Hematopoietic multipotent progenitor cell (in vitro differentiated cells): ENCODE data around the gene AARS2. TPM values are rescaled to one million over a fixed set of nuclear protein-coding genes. Genes with fewer than 3 reads are reported as not detected.

Source experiments
- DNase-seq, 3 donors: peaks; one replicate each; pipeline ENCODE4 v3.0.0-alpha.2; 2011 to 2015; ENCODE audit warnings: low read depth in 2 of 3, low spot score in 2 of 3
- total RNA-seq: library from RNA; depleted of rRNA; stranded (reverse); fragments of >200 nt; gene quantifications from one replicate; pipeline ENCODE4 v1.2.3, GENCODE V29; 2012

Gene AARS2
- total RNA-seq, 1 donor: 19.9 TPM

DNA sequence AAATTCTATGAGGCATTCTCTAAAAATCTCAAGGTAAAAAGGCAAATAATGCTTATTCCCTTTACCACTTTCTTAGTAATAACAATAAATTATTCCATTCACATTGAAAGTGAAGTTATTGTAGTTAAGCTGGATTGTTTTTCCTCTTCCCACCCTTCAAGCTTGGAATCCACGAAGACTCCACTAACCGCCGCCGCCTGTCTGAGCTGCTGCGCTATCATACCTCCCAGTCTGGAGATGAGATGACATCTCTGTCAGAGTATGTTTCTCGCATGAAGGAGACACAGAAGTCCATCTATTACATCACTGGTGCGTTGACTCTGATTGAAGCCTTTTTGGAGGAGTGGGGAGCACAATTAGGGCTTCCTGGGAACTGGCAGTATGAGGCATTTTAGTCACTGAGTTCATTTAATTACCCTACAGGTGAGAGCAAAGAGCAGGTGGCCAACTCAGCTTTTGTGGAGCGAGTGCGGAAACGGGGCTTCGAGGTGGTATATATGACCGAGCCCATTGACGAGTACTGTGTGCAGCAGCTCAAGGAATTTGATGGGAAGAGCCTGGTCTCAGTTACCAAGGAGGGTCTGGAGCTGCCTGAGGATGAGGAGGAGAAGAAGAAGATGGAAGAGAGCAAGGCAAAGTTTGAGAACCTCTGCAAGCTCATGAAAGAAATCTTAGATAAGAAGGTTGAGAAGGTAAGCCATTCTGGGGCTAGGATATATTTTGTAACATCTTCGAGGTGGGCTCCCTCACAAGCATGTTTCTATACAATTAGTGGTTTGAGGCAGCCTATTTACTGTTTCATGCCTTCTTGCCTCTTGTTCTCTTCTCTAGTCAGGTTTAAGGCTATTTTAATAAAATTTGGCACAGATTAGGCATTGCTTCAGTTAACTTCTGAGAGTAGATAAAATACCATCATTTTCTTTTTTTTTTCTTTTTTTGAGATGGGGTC, 61.3 kb downstream of the AARS2 start:
- DNase-seq: no peak

DNA sequence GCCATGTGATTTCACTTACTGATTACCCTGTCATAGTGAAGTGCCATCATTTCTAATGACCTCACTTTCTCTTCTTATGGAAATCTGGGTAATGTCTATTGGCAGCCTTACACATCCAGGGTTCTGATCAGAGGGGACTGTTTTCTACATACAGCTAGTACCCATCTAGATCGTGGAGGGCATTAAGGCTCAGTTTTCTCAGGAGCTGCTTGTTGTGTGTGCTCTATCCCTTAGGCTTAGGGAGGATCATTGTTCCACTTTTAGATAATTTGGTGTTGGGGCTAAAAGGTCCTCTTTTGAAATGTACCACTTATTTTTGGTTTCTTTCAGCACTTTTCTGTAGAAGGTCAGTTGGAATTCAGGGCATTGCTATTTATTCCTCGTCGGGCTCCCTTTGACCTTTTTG, 62.4 kb downstream of the AARS2 start:
- no peak for DNase-seq

DNA sequence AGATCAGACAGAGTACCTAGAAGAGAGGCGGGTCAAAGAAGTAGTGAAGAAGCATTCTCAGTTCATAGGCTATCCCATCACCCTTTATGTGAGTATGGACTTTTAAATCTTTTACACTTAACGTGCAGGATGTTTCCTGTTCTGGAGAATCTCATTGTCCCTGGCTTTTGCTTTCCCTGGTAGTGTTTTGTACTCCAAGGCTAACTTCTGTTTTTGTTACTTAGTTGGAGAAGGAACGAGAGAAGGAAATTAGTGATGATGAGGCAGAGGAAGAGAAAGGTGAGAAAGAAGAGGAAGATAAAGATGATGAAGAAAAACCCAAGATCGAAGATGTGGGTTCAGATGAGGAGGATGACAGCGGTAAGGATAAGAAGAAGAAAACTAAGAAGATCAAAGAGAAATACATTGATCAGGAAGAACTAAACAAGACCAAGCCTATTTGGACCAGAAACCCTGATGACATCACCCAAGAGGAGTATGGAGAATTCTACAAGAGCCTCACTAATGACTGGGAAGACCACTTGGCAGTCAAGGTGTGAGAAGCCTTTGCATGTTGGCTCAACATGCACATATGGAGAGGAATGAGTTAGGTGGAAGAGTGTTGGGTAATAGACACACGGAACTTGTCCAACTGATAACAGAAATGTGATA, 63.0 kb downstream of the AARS2 start:
- DNase-seq: no peak

Other genes with a start within 250 kb of the AARS2 start
- gene MRPL14, start 185.9 kb downstream of the AARS2 start, total RNA-seq: 20.5 TPM
- 6.5 TPM for gene TMEM63B, start 185.8 kb downstream of the AARS2 start, total RNA-seq
- 7.3 TPM for gene CAPN11, start 154.5 kb downstream of the AARS2 start, total RNA-seq
- 0.27 TPM for gene MYMX, start 96.4 kb downstream of the AARS2 start, total RNA-seq
- gene SLC29A1, start 89.8 kb downstream of the AARS2 start, total RNA-seq: 26.9 TPM
- 770 TPM for gene HSP90AB1, start 66.2 kb downstream of the AARS2 start, total RNA-seq
- gene SLC35B2, start 55.8 kb downstream of the AARS2 start, total RNA-seq: 48.2 TPM
- gene NFKBIE, start 47.8 kb downstream of the AARS2 start, total RNA-seq: 38.8 TPM
- gene TMEM151B, start 42.9 kb downstream of the AARS2 start, total RNA-seq: under 0.01 TPM
- gene SPATS1, start 29.3 kb upstream of the AARS2 start, total RNA-seq: not detected
- gene CDC5L, start 74.4 kb upstream of the AARS2 start, total RNA-seq: 10.5 TPM